Mucosa of descending colon (tissue), 3 donors: ENCODE measurements around the gene ANLN. TPM values are rescaled to one million over a fixed set of nuclear protein-coding genes. Genes with fewer than 3 reads are reported as not detected.

Source experiments
- ATAC-seq: fragments of 200-7000 bp; cut with Tn5 transposase; one replicate; pipeline ENCODE4 v1.9.1; 2020; ENCODE audit warnings: mild to moderate bottlenecking, moderate library complexity
- DNase-seq, 3 donors: peaks; one replicate each; pipeline ENCODE4 v3.0.0-alpha.2; 2020
- H3K36me3 ChIP-seq: fragments of 200-600 bp; one replicate; pipeline ENCODE4 v1.8.0; 2021; ENCODE audit warnings: low read depth, mild to moderate bottlenecking
- H3K4me1 ChIP-seq: fragments of 200-600 bp; one replicate; pipeline ENCODE4 v1.8.0; 2021; ENCODE audit warnings: low read depth, mild to moderate bottlenecking
- H3K4me3 ChIP-seq: fragments of 200-600 bp; one replicate; pipeline ENCODE4 v1.8.0; 2021; ENCODE audit warnings: mild to moderate bottlenecking
- H3K9me3 ChIP-seq: fragments of 200-600 bp; one replicate; pipeline ENCODE4 v1.8.0; 2021; ENCODE audit warnings: mild to moderate bottlenecking
- intact Hi-C, 2 donors: fragments of 100-400 bp; cut with DNase I in 1 of 2; cut with micrococcal nuclease in 1 of 2; formaldehyde crosslinking; loops; one replicate each; pipeline versions ENCODE4 v1.11.0 to v1.11.1; 2022; cut with DNase I, micrococcal nuclease
- total RNA-seq, 3 donors: library from RNA; stranded (reverse); fragmentation: NEBNext Ultra II Directional in 2 of 3; extraction: Animal tissue kit (Norgen Biotek cat#: 25700) in 2 of 3; gene quantifications; one replicate each; pipeline versions ENCODE4 v1.2.1 to v1.2.4, GENCODE V29; 2021 to 2023
- TF ChIP-seq, protein P1 (sequence below): fragments of 200-600 bp; IDR thresholded peaks from one replicate; pipeline ENCODE4 v1.8.0; 2022; ENCODE audit warnings: antibody characterized with exemption, mild to moderate bottlenecking
- donor health status: DM: no; HTN: no; CAD: no; lungs with moderate emphysema.
- donor health status: DM: no; HTN: no; CAD: no.
- donor health status: DM: no; HTN: yes; CAD: no.

Gene ANLN
- total RNA-seq, 3 donors from 2014 or later: 3.8 to 23.7 (median 6.4) TPM

DNA sequence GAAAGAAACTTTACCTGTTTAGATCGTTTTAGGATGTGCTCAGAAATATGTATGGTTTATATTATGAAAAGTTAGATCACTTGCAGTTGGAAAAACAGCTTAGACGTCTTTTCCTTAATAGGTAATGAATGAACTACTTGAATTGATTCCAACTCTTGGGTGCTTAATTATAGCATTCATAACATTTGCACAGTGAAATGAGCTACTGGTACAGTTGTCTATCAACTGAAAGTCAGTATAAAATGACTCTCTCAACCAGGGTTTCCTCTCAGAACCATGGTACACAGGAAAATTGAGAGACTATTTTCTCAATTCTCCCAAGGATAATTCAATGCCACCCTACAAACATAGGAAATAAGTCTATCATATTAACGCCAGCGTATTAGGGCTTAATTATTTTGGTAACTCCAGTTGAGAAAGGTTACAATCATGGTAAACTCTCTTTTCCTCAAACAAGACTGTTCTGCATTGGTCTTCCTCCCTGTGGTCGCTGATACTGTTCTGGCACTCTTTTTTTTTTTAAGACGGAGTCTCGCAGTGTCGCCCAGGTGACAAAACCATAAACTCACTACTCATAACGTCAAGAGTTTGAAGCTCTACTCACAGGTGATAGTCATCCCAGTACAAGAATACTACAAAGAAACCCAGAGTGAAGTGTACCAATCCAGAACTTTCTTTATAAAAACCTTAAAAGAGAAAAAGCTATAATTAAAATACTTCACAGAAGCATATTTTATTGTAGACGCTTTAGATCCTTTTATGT is 2.0 kb downstream of the ANLN start:
- TF ChIP-seq, protein P1, sequence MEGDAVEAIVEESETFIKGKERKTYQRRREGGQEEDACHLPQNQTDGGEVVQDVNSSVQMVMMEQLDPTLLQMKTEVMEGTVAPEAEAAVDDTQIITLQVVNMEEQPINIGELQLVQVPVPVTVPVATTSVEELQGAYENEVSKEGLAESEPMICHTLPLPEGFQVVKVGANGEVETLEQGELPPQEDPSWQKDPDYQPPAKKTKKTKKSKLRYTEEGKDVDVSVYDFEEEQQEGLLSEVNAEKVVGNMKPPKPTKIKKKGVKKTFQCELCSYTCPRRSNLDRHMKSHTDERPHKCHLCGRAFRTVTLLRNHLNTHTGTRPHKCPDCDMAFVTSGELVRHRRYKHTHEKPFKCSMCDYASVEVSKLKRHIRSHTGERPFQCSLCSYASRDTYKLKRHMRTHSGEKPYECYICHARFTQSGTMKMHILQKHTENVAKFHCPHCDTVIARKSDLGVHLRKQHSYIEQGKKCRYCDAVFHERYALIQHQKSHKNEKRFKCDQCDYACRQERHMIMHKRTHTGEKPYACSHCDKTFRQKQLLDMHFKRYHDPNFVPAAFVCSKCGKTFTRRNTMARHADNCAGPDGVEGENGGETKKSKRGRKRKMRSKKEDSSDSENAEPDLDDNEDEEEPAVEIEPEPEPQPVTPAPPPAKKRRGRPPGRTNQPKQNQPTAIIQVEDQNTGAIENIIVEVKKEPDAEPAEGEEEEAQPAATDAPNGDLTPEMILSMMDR: no peak
- intact Hi-C loops: no loop called here
- ATAC-seq: no peak
- DNase-seq: no peak
- H3K9me3 ChIP-seq: no peaks in the 10 kb centered on the region
- H3K4me3 ChIP-seq: no peak overlapping the region
- no peaks in the 10 kb centered on the region for H3K36me3 ChIP-seq
- peaks cover 10% of the 10 kb centered on the region for H3K4me1 ChIP-seq

DNA sequence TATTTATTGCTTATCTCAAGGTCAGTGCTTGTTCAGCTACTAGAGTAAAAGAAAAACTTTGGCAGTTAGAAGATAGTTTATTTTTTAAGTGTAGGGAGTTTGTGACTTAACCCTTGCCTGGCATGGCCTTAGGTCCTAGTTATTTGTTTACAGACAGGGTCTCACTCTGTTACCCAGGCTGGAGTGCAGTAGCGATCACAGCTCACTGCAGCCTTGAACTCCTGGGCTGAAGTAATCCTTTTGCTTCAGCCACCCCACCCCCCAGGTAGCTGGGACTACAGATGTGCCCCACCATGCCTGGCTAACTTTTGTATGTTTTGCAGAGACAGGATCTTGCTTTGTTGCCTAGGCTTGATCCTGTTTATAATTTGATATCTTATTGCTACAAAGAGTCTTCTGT is 4.2 kb downstream of the ANLN start:
- TF ChIP-seq, protein P1: no peak
- Histone ChIP-seq H3K4me3 (no peak overlapping the region), H3K36me3 (no peaks in the 10 kb centered on the region), H3K4me1 (peaks cover 10% of the 10 kb centered on the region), H3K9me3 (no peaks in the 10 kb centered on the region)
- ATAC-seq: no peak
- intact Hi-C loops: no loop called here
- no peak for DNase-seq

DNA sequence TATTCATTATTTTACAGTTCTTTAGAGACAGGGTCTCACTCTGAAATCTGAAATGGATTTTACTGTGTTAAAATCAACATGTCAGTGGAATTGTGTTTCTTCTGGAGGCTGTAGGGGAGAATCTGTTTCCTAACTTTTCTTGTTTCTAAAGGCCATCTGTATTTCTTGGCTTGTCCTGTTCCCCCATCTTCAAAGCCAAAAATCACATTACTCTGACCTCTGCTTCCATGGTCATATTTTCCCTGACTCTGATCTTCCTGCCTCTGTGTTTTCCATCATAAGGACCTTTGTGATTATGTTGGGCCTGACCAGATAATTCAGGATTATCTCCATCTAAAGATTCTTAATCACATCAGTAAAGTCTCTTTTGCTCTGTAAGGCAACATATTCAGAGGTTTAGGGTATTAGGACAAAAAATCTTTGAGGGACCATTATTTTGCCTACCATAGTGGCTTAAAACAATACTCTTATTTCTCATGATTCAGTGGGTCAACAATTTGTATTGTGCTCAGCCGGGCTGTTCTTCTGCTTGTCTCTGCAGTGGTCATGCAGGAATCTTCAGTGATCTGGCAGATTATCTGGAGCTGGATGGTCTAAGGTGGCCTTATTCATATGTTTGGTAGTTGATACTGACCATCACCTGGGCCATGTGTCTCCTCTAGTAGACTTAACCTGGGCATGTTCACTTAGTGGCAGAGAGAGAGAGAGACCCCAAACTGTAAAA is 5.7 kb downstream of the ANLN start:
- intact Hi-C loops: no loop called here
- DNase-seq (no peak), ATAC-seq (no peak)
- no peaks in the 10 kb centered on the region for H3K9me3 ChIP-seq
- no peak overlapping the region for H3K4me3 ChIP-seq
- no peaks in the 10 kb centered on the region for H3K36me3 ChIP-seq
- TF ChIP-seq, protein P1: no peak
- H3K4me1 ChIP-seq: peaks cover 6% of the 10 kb centered on the region

DNA sequence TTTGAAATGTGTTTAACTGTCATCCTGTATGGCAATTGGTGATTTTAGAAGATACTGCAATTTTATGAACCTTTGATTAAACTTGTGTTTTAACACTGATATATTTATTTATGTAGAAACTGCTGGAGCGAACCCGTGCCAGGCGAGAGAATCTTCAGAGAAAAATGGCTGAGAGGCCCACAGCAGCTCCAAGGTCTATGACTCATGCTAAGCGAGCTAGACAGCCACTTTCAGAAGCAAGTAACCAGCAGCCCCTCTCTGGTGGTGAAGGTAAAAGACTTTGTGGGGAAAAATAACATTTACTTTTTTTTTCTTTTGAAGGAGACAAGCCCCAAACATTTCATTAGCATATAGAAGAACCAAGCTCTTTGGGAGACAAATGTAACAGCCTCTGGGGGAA is 6.5 kb downstream of the ANLN start:
- intact Hi-C loops: no loop called here
- H3K4me1 ChIP-seq: no peaks in the 10 kb centered on the region
- H3K4me3 ChIP-seq: no peak overlapping the region
- H3K9me3 ChIP-seq: no peaks in the 10 kb centered on the region
- TF ChIP-seq, protein P1: no peak
- ATAC-seq (no peak), DNase-seq (no peak)
- no peaks in the 10 kb centered on the region for H3K36me3 ChIP-seq

- Histone ChIP-seq H3K36me3 (no peaks in the 10 kb centered on the region), H3K4me3 (no peak overlapping the region), H3K4me1 (no peaks in the 10 kb centered on the region), H3K9me3 (no peaks in the 10 kb centered on the region)
- intact Hi-C loops: no loop called here
- TF ChIP-seq, protein P1: no peak
- no peak for ATAC-seq
- no peak for DNase-seq
Measured at GRCh38 chr7:36400036-36400435, 10.4 kb downstream of the ANLN start.
